NCI-H128 (cell line): Measurements from ENCODE around the gene SCIN.
"Not testable (repeated sequence)": the region's sequence is repeated elsewhere in the genome, so short reads cannot be mapped to it uniquely, and the experiment has no call there.

Experiments used
- DNase-seq: peaks from one replicate; lab custom pipeline; 2025; ENCODE audit not compliant: unreplicated experiment; lab: John Stamatoyannopoulos, UW

The SCIN gene

DNA sequence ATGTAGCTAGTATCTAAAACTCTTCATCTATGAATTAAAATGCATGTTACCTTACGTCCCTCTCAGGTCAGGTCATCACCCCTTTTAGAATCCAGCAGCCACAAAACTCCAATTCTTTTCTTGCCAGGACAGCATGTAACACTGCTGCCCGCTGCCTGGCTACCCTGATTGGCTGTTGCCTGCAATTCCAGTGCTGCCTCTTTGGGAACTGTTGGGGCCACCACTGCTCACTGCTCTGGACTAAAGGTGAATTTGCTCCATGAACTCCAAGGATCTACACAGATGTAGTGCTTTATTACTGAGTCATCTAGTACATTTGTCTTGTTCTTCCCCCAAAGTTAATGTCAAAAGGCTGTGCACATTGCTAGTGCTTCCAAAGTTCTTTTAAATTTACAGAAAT lies 40.4 kb downstream of the SCIN start:
- DNase-seq, result no peak

GRCh38 chr7:12612622-12613021 lies 42.1 kb downstream of the SCIN start:
- no peak for DNase-seq

GRCh38 chr7:12619461-12620069 lies 49.0 kb downstream of the SCIN start:
- DNase-seq, result no peak

DNA sequence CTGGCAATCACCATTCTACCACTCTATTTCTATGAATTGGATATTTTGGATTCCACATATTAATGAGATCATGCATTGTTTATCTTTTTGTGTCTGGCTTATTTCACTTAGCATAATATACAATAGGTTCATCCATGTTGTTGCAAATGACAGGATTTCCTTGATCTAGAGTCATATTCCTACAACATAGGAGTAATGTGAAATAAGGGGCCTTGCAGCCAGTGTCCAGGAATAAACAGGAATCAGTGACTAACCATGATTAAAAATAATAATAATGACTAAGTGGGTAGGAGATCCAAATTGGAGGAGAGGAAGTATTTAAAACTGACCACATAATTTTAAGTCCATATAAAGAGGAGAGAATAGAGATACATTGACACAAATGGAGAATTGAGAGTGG lies 49.9 kb downstream of the SCIN start:
- no peak for DNase-seq

DNA sequence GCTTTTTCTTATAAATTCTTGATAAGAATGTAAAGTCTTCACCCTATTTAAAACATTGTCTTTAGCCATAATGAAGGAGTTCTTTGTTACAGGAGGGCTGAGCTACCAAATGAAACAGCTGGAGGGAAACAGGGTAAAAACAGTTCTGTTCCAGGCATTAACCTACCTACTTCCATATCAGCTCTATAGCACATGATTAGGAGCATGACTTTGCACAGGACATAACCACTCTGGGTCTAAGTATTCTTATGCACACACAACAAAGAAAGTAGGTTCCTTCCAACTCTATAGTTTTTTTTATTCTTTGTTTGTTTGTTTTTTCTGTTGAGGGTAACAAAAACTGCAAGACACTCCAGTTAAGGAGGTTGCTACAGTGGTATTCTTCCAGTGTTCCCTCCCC lies 52.7 kb downstream of the SCIN start:
- DNase-seq, result no peak

- DNase-seq, result no peak
Observed at GRCh38 chr7:12623885-12624498, 53.5 kb downstream of the SCIN start.

DNA sequence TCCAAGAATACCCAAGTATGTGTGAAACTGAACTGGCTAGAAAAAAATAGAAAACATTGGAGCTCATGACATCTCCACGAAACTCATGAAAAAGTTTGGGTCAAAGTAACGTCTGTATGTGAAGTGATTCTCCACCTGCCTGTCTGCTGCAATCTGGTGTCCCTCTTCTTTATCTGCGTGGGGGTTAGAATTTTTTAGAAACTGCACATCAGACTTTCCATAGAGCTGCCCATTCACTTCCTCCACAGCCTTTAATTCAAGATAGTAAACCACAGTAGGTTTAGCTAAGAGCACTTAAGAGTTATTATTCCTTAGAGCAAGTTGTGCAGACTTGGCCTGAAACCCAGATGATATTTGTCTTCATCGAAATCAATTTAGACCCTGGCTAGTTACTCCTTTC lies 55.3 kb downstream of the SCIN start:
- no peak for DNase-seq

- DNase-seq, result no peak
Observed at GRCh38 chr7:12629816-12630512, 59.4 kb downstream of the SCIN start.

DNA sequence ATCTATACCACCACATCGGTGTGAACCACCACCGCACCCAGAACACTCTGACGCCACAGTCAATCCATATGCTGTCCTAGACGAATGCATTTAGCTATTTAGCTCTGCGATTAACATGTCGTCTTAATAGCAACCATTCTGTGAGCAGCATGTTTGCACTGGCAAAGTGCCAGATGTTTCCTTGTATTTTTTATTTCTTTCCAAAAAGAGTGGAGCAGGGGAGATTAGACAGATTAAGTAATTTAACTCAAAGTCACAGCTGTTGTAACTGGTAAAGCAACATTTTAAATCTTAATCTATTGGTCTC lies 59.9 kb downstream of the SCIN start:
- DNase-seq, result no peak

DNA sequence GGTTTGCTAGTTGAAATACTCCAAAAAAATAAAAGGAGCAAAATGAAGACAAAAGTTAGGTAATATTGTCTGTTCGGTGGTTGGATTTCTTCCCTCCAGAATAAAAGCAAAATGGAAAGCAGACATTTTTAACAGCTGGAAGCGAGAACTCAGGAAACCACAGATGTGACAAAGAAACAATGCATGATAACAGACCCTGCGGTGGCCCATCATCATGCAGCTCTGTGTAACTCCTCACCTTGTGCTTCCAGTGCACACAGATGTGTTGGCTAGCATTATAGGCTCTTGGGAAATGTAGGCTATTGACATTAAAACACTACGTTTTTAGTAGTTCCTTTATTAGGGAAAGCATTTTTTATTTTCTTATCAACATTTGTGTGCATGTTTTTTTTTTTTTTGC lies 63.1 kb downstream of the SCIN start:
- DNase-seq, result no peak

DNA sequence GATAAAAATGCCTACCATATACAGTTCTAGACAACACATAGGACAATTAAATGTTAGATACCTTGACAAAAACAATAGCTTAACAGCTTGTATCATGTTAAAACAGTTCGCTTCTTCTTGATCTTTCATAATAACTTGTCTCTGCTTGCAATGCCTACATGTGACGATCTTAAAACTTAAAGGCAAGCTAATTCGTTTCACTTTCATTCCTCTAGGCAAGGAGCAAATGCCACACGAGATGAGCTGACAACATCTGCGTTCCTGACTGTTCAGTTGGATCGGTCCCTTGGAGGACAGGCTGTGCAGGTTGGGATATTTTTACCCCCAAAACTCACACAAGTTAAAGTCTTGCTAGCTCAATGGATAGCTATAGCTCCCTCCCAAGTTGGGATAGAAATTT lies 65.3 kb downstream of the SCIN start:
- DNase-seq, result no peak

- DNase-seq, result no peak
Observed at GRCh38 chr7:12637328-12637727, 66.8 kb downstream of the SCIN start.

DNA sequence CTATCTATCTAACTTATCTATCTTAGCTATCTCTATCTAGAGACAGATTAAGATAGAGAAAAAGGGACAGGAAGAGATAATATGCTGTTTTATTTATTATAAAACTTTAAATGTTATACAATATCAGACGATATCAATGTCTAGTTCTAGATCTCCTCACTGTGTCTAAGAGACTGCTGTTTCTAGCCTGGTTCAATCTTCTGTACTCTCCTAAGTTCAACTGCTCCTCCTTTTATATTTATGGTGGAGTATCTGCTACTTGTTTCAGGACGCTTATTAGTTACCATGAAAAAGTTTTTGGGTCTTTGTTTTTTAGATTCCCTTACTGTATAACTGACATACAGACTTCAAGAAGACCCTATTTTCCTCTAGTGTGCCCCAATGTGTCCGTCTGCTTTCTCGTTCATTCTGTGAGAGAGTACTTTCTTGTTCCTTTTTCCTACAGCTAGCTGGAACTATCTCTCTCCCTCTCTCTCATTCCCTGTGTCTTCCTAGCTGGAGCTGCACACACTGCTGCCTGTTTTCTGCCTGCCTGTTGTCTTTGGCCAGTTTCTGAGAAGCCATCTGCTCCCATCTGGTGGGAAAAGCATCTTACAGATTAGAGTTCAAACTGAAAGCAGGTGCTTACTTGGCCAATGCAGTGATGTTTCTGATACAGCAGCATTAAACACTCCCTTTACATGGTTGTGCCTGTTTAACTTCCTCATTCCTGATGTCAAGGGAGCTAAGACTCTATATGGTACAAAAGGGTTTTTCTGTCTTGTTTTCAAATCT lies 67.5 kb downstream of the SCIN start:
- DNase-seq, result no peak

DNA sequence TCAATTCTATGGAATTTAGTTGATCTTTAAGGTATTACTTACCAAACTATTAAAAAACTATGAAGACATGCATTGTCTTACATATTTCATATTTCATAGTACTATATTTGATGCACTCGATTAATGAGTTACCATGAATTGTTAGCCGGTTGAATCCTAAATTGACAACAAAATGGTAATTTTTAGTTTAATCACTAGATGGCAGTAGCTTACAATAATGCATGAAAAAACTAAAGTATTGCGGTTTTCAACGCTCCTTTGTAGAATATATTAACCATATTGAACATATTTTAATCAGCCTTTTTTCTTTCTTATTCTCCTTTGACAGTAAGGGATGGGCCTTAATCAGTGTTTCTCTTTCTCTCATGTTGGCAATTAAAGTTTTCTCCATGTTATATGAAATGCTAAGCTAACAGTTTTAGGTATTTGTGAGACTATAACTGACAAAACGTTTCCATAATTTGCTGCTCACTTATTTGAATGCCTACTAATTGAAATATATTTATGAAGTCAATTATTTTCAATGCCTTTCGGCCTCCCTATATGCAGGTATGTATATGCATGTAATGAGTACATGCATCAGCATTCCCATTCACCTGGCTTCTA lies 68.4 kb downstream of the SCIN start:
- peak; percentile 38 for DNase-seq

DNA sequence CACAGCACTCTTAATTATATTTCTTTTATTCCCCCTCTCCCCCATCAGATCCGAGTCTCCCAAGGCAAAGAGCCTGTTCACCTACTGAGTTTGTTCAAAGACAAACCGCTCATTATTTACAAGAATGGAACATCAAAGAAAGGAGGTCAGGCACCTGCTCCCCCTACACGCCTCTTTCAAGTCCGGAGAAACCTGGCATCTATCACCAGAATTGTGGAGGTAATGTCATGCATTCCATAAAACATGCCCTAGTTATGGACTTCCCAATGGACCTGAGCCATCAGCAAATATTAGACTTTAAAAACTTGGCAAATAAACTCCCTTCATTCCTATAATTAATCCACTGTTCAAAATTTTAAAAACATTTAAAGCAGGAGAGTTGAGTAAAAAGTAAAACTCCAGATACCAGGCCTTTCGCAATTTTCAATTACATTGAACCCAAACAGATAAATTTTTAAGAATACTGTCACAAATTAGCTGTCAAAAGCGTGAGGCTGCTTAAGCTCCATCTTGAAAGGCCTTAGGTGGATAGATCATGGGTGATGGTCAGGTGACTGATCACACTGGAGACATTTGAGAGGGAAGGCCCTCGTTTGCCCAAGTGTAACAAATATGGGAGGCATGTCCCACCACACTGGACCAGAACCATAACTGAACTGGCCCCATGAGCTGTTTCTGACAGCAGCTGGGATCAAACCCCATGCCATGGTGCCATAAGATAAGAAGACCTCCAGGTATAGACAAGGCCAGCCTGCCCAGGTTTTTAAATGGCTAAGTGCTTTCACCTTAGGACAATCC lies 70.0 kb downstream of the SCIN start:
- DNase-seq, result no peak

DNA sequence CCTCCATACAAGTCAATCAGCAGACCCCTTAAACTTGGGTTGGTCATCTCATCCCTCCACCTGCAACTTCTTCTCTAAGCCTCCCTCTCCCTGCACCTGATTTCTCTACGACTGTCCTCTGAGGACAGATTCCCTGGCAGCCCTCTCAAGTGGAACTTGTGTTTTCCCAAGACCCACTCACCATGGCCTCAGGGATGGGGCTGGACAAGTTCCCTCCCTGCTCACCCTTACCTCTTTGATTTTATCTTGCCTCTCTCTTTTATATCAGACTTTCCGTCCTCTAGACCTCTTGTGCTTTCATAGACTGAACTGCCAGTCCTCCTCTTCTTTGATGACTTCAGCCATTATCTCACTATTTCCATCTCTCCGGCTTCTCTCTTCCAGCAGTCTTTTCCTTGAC lies 70.7 kb downstream of the SCIN start:
- no peak for DNase-seq

DNA sequence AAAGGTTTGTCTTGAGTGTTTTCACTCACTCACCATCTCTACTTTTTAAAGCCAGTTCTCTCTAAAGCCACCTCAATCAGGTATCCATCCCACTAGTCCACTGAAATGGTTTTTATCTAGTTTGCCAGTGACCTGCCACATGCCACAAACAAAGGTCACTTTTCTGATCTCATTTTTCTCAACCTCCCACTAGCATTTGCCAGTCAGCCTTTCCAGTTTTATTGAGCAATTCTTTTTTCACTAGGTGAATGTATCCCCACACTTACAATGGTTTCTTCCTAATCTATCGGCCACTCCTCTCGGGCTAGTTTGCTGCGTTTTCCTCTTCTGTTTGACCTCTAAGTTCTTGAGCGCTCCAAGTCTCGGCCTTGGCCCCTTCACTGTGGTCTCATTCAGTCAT lies 72.0 kb downstream of the SCIN start:
- no peak for DNase-seq

DNA sequence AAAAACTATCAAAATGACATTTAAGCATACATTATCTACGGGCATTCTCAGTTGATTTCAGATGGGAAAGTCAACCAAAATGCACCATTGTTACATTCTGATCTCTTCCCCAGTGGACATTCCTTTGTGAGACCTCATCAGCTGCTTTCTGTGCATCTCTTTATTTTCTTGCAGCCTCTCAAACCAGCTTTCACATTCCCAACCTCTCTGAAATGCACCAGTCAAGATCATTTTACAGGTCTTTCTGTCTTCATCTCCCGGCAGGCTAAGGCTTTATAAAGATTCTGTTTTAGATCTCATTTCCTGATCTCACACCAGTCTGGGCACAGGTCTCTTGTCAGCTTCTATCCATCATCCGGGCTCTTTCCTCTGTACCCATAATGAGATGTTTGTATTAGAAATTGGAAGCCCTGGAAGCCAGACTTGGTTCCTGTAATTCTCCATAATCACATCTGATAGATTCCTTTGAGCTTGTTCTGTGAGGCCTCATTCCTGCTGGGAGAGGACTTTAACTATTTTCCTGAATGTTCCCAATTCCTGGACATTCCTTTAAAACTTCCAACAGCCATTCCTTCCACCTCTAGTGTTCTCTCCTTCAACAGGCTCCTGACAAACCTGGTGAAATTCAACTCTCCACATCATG lies 72.6 kb downstream of the SCIN start:
- DNase-seq, result no peak

DNA sequence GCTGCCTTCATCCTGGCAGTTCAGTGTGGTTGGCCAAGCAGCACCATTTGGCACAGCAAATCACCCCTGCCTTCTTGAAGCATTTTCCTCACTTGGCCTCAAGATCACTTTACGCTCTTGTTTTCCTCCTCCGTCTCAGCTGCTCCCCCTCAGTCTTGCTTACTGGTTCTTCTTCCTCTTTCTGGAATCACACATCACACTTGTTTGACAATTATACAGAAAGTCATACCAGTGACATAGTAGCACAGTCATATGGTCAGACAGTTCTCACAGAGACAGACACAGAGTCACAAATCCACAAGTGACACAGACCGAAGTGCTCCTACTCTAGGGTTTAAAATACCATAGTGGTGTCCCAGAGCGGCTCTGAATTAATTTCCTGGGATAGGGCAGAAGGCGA lies 73.1 kb downstream of the SCIN start:
- DNase-seq, result no peak

GRCh38 chr7:12645212-12645611 lies 74.7 kb downstream of the SCIN start:
- not testable (repeated sequence) for DNase-seq
